NCI-H69 (cell line): Measurements from ENCODE around the gene RFX4.
"Not testable (repeated sequence)": the region's sequence is repeated elsewhere in the genome, so short reads cannot be mapped to it uniquely, and the experiment has no call there.

Source experiments
- DNase-seq: peaks from one replicate; lab custom pipeline; 2025; lab: John Stamatoyannopoulos, UW

Gene RFX4

DNA sequence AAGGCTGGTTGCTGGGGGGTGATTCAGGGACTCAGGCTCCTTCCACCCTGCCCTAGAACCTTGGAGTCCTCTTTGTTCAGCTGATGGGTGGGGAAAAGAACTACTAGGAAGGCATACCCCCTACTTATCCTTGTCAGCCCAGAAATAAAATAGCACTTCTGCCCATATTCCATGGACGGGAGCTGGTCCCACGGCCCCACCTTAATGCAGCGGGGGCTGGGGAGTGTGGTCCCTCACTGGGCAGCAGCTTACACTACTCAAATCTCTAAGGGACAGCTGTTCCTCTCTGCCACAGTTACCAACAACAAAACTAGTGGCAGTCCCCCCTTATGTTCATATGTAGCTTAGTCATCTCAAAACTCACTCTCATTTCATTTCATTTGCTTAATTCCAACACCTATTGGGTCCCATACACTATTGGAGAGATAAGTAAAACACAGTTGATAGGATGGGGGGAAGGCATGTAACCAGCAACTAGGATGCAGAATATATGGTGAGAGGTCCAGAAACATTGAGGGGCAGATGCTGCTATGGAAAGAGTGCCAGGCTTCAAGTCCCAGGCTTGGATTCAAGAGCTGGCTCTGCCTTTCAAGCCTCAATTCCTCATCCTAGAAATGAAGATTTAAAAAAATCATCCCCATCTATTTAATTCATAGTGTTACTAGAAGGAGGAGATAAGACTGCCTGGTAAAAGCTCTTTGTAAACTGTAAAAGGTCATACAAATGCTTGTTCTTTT lies 107.9 kb downstream of the RFX4 start:
- no peak for DNase-seq

DNA sequence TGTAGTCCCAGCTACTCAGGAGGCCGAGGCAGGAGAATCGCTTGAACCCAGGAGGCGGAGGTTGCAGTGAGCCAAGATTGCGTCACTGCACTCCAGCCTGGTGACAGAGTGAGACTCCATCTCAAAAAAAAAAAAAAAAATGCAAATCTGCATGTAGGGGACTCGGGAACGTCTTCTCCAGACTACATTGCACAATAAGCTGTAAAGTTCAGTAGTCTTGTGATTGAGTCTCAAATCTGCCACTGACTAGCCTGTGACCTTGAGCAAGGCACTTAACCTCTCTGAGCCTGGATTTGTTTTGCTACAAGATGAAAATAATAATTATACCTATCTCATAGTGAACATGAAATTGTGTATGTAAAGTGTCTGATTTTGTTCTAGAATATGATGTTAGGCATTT lies 109.2 kb downstream of the RFX4 start:
- not testable (repeated sequence) for DNase-seq

DNA sequence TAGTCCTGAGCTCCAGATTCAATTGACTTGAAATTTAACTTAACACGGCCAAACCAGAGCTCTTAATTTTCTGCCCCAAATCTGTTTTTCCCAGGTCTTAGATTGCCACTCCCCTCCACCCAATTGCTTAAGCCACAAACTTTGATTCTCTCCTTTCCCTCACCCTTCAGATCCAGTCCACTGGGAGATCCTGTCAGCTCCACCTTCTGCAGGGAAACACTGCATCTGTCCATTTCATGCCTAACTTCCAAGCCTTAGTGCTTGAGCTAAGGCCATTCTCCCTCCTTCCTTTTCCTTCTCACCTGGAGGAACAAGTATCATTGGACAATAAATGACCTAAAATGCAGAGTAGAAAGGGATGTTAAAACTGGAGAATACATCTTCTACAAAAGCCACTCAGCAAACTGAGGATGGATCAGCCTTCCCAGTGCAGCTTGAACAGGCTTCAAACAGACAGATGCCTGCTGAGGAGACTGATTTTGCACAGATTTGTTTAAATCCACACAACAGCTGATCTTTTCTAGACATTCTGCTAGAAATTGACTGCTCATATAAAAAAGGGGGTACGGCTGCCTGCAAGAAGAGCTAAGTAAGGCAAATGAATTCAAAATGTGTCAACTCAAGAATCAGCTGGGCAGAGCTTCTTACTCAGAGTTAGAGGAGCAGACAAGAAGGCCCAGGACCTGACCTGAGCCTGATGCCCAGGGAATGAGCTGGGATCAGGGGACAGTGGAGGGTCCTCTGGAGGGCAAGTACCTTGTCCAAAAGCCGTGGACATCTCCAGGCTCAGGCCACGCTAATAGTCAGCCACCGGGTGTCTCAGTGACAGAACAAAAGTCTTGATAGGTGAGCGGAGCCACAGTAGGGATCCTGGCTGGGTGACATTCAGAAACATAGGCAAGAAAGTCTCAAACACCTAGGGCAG lies 110.4 kb downstream of the RFX4 start:
- DNase-seq = no peak

DNA sequence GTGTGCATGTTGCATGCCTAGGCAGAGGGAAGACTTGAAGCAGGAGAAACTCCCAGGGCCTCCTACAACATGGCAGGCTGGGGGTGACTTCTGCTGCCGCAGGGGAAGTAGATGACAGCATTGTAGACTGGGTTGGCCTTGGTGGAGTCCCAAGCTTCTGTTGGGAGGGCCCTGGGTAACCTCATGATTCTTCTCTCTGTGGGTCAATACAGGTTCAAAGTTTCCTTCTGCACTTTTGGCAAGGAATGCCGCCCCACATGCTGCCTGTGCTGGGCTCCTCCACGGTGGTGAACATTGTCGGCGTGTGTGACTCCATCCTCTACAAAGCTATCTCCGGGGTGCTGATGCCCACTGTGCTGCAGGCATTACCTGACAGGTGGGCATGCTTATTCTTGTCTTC lies 113.3 kb downstream of the RFX4 start:
- DNase-seq = no peak

- no peak for DNase-seq
Observed at GRCh38 chr12:106696681-106697417, 114.0 kb downstream of the RFX4 start.

DNA sequence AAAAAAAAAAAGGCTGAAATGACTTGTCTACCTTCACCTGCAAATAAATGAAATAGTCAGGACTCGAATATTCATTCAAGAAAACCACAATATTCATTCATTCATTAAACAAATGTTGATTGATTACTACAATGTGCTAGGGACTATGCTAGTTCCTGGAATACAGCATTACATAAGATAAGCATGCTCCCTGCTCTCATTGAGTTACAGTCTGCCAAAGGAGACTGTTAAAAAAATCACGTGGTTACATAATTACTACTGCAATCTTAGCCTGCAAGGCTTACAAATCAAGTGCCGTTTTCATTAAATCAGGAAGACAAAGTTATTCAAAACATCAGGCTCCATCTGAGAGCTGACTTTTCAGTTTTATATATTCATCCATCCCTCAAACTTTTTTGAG lies 121.3 kb downstream of the RFX4 start:
- DNase-seq = no peak

- no peak for DNase-seq
Observed at GRCh38 chr12:106705971-106706370, 123.2 kb downstream of the RFX4 start.

DNA sequence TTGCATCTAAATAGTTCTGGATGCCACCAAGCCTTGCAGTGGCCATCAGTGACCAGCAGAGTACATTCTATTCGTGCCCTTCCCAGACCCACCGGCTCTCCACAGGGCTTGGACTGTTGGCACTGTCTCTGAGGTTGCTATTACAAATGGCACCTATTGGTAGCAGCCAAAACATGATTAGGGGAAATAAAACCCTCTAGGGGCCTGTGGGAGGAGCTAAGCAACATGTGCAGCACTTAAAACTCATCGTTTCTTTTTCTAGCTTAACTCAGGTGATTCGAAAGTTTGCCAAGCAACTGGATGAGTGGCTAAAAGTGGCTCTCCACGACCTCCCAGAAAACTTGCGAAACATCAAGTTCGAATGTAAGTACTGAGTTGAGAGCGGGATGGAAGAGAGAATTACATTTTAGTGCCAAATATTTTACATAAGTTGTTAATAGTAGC lies 126.3 kb downstream of the RFX4 start:
- DNase-seq = peak; percentile 63

- peak; percentile 80 for DNase-seq
Observed at GRCh38 chr12:106710143-106710893, 127.5 kb downstream of the RFX4 start.

- peak; percentile 77 for DNase-seq
Observed at GRCh38 chr12:106711316-106711715, 128.5 kb downstream of the RFX4 start.

DNA sequence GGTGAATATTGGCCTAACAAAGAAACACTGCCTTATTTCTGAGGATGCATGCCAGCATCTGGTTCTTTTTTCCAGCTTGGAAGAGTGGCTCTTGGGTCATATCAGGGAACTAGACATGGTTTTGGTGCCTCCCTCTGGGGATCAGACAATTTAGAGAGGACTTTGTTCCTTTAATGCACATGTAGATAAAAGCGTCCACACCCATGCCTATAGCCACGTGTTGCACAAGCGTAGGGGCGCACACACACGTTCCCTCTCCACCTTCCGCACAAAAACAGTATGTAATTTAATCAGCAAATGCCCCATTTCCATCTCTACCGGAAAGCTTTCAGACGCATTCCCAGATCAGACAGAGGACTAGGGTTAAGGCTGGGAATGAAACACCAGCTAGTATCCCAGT lies 130.0 kb downstream of the RFX4 start:
- peak; percentile 23 for DNase-seq

- DNase-seq = no peak
Observed at GRCh38 chr12:106714926-106715325, 132.1 kb downstream of the RFX4 start.

DNA sequence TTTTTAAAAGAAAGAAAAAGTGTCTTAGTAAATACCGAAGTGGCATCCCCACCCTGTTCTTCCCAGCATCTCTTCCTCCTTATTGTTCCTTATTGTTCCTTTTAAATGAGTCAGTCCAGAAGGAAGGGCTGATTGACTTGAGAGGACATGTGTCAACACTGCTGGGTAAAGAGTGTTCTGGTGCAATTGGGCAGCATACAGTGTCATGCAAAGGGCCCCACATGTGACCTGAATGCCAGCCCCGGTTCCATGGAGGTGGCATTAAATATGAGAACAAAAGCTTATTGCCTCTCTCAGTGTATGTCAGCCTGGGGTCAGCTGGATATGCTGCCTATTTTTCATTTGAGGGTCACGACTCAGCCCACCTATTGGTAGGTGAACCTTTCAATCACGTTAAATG lies 132.8 kb downstream of the RFX4 start:
- no peak for DNase-seq

- no peak for DNase-seq
Observed at GRCh38 chr12:106717673-106718072, 134.9 kb downstream of the RFX4 start.

DNA sequence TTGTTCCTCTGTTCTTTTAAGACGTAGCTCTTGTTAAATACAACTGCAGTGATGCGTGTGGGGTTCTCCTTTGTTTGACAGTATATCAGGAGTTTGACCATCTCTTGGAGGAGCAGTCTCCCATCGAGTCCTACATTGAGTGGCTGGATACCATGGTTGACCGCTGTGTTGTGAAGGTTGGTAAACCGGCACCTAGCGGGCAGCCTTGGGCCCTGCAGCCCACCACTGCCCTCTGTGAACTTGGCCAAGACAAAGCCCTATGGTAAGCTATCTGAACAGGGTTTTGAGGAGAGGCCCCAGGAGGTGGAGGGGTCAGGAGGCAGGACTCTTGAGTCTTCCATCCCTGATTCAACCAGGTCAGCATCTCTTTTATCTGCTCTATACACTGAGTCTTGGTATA lies 137.1 kb downstream of the RFX4 start:
- no peak for DNase-seq

DNA sequence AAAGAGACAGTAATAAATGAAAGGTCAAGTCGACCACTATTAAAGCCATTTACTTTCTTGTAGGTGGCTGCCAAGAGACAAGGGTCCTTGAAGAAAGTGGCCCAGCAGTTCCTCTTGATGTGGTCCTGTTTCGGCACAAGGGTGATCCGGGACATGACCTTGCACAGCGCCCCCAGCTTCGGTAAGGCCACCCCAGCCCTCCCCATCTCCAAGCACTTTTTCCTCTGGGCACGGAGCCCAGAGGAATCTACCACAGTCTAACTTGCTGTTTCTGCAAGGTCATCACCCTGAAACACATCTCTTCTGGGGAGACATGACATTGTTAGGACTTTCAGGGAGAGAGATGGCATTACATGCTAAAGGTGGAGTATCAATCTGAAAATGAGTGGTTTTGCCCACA lies 137.9 kb downstream of the RFX4 start:
- DNase-seq = no peak

DNA sequence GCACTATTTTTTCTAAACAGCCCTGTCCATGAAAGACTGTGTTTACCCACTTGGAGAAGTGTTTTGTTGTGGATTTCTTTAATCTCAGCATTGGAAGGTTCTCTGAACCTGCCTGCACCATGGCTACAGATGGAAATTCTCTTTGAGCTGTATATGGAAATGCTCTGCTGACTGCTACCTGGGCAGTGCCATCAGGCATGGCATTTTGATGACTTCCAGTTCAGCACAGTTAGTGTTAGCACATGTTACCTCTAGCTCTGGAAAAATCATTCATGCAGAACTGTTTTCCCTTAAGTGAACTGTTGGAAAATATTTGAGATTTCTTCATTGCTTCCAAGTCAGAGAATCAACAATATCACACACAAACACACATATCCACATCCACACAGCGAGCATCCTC lies 139.1 kb downstream of the RFX4 start:
- peak; percentile 62 for DNase-seq

DNA sequence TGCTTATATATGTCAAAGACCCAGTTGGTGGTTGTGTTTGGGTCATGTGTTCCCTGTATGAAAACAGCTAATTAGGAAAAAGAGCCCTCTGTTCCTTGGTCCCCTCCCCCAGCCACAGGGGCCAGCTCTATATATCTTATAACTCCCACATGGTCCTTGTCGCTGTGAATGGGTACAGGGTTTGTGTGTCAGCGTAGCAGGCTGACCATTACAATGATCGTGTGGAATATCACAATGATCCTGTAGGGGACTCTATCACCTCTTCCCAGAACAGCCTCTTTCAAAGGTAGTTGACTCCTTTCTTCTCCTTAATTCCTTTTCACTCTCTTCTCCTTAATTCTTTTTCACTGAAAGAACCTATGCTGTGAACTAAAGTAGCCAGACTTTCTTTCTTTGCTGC lies 140.0 kb downstream of the RFX4 start:
- DNase-seq = peak; percentile 95

DNA sequence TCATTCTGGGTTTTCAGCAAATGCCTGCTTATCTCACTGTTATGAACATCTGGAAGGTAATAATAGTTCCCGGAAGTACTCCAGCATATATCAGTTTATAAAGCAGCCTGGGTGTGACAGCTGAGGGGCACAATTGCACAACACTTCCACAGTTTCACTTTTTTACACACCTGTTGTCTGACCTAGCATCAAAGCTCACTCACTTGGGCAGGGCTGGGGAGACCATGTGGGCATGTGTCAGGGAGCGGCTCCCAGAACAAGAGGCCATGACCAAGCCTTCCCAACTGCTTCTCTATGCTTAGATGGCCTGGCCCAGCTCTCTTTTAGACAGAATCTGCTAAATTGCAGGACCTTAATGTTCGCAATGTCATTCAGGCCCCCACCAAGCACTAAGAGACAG lies 140.6 kb downstream of the RFX4 start:
- DNase-seq = peak; percentile 62

GRCh38 chr12:106724116-106724515 lies 141.3 kb downstream of the RFX4 start:
- DNase-seq = no peak

DNA sequence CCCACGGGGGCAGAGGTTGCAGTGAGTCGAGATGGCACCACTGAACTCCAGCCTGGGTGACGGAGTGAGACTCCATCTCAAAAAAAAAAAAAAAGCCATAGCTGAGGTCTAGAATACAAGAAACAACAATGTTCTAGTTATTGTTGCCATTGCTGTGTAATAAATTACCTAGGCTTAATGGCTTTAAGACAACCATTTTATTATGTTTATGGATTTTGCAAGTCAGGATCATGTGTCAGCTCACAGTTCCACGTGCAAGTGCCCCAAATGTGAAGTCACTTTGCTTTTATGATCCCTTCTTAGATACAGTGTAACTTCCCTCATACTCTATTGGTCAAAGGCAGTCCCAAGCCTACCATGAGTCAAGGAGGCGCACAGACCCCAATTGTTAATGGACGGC lies 142.1 kb downstream of the RFX4 start:
- peak; percentile 33 for DNase-seq
